Activated T-helper 1 cell treated with Interleukin-2 at 50 U/mL for 16 hours (primary cell): ENCODE results near the gene DLK1.

Source experiments
- DNase-seq: peaks from one replicate; pipeline ENCODE4 v3.0.0-alpha.2; 2020; ENCODE audit warnings: low read depth

Gene DLK1

GRCh38 chr14:100726550-100727085 lies at the start of gene DLK1:
DLK1 (plus strand) TSS chr14:100726892; CDS start chr14:100727069, 177 bp downstream.
- DNase-seq: no peak

GRCh38 chr14:100677152-100677551 lies 49.5 kb upstream of the DLK1 start:
- no peak for DNase-seq

GRCh38 chr14:100677554-100678468 lies 48.9 kb upstream of the DLK1 start:
- no peak for DNase-seq

GRCh38 chr14:100678469-100678828 lies 48.2 kb upstream of the DLK1 start:
- DNase-seq: no peak

- DNase-seq: no peak
Observed at GRCh38 chr14:100679153-100679552, 47.5 kb upstream of the DLK1 start.

- DNase-seq: no peak
Observed at GRCh38 chr14:100679707-100680438, 46.8 kb upstream of the DLK1 start.

- DNase-seq: no peak
Observed at GRCh38 chr14:100680439-100681051, 46.1 kb upstream of the DLK1 start.

GRCh38 chr14:100681111-100681510 lies 45.6 kb upstream of the DLK1 start:
- DNase-seq: no peak

GRCh38 chr14:100682749-100683148 lies 43.9 kb upstream of the DLK1 start:
- DNase-seq: no peak

GRCh38 chr14:100683578-100683977 lies 43.1 kb upstream of the DLK1 start:
- DNase-seq: no peak

- no peak for DNase-seq
Observed at GRCh38 chr14:100684154-100684553, 42.5 kb upstream of the DLK1 start.

GRCh38 chr14:100684961-100685360 lies 41.7 kb upstream of the DLK1 start:
- DNase-seq: no peak

GRCh38 chr14:100686858-100687257 lies 39.8 kb upstream of the DLK1 start:
- no peak for DNase-seq

GRCh38 chr14:100687386-100687785 lies 39.3 kb upstream of the DLK1 start:
- DNase-seq: no peak

GRCh38 chr14:100688051-100688450 lies 38.6 kb upstream of the DLK1 start:
- no peak for DNase-seq

- no peak for DNase-seq
Observed at GRCh38 chr14:100688598-100689461, 37.9 kb upstream of the DLK1 start.

- DNase-seq: no peak
Observed at GRCh38 chr14:100690672-100691071, 36.0 kb upstream of the DLK1 start.

GRCh38 chr14:100691395-100692056 lies 35.2 kb upstream of the DLK1 start:
- no peak for DNase-seq

- DNase-seq: no peak
Observed at GRCh38 chr14:100692256-100692655, 34.4 kb upstream of the DLK1 start.

GRCh38 chr14:100692859-100693558 lies 33.7 kb upstream of the DLK1 start:
- no peak for DNase-seq
